Upper lobe of left lung (tissue), 6 donors: ENCODE measurements around the gene IKBKG. TPM values are rescaled to one million over a fixed set of nuclear protein-coding genes. Genes with fewer than 3 reads are reported as not detected.
A peak's percentile ranks its signal among the peaks of the same experiment; 100 is the strongest.

ENCODE experiments used
- ATAC-seq, 2 donors: fragments of 200-7000 bp; cut with Tn5 transposase; one replicate each; pipeline ENCODE4 v1.9.1; 2022; ENCODE audit warnings: mild to moderate bottlenecking in 2 of 2, moderate library complexity in 2 of 2; ENCODE audit not compliant: low FRiP score in 2 of 2
- DNase-seq, 2 donors: peaks; one replicate each; pipeline ENCODE4 v3.0.0-alpha.2; 2019 to 2020
- H3K27ac ChIP-seq, 4 donors: fragments of 200-600 bp; sonication (generic); one replicate each; pipeline ENCODE4 v1.5.1; 2016 to 2019
- H3K27me3 ChIP-seq, 4 donors: fragments of 200-600 bp; sonication (generic); one replicate each; pipeline ENCODE4 v1.5.1; 2017 to 2019
- H3K36me3 ChIP-seq, 4 donors: fragments of 200-600 bp; sonication (generic); one replicate each; pipeline ENCODE4 v1.5.1; 2016 to 2019
- H3K4me1 ChIP-seq, 4 donors: fragments of 200-600 bp; sonication (generic); one replicate each; pipeline ENCODE4 v1.5.1; 2018 to 2019
- H3K4me3 ChIP-seq, 4 donors: fragments of 200-600 bp; sonication (generic); one replicate each; pipeline ENCODE4 v1.5.1; 2017 to 2019; ENCODE audit warnings: mild to moderate bottlenecking in 2 of 4, moderate library complexity in 1 of 4
- H3K9me3 ChIP-seq, 4 donors: fragments of 200-600 bp; sonication (generic); one replicate each; pipeline ENCODE4 v1.5.1; 2018 to 2019
- EP300 ChIP-seq, 4 donors: sonication (generic); formaldehyde crosslinking; IDR thresholded peaks; one replicate each; pipeline ENCODE4 v1.5.1; 2017; ENCODE audit warnings: antibody characterized with exemption in 4 of 4, control low read depth in 2 of 4
- POLR2A ChIP-seq, 4 donors: fragments of 450-650 bp; IDR thresholded peaks; one replicate each; pipeline ENCODE4 v1.5.1; 2016 to 2017; ENCODE audit warnings: antibody characterized with exemption in 4 of 4, mild to moderate bottlenecking in 2 of 4
- POLR2AphosphoS5 ChIP-seq, 2 donors: sonication (generic); formaldehyde crosslinking; IDR thresholded peaks; one replicate each; pipeline ENCODE4 v1.5.1; 2017; ENCODE audit warnings: antibody characterized with exemption in 2 of 2
- WGBS, 2 donors: methylation state at CpG; one replicate each; pipeline ENCODE4 v1.1.5; 2017 to 2018; 5-methylcytosine and 5-hydroxymethylcytosine counted together
- total RNA-seq, 6 donors: library from RNA; depleted of rRNA in 4 of 6; stranded (reverse); fragments of >200 nt in 4 of 6; gene quantifications; one replicate each; pipeline versions ENCODE4 v1.1.0 to v1.2.1, GENCODE V29; 2016 to 2021
- TF ChIP-seq, protein P1 (sequence below), 6 experiments: fragments of 450-650 bp in 4 of 6; fragments of 200-600 bp in 2 of 6; sonication (generic) in 2 of 6; IDR thresholded peaks; one replicate each; pipeline ENCODE4 v1.5.1; 2016 to 2019; ENCODE audit warnings: antibody characterized with exemption in 6 of 6
- donor health status: DM: no; HTN: no; CAD: no; lungs with moderate emphysema.
- donor health status: DM: no; HTN: yes; CAD: no; lungs with severe emphysema.

The IKBKG gene
- total RNA-seq, 6 donors from 2014 or later = 11.1 to 46.3 (median 39.7) TPM

DNA sequence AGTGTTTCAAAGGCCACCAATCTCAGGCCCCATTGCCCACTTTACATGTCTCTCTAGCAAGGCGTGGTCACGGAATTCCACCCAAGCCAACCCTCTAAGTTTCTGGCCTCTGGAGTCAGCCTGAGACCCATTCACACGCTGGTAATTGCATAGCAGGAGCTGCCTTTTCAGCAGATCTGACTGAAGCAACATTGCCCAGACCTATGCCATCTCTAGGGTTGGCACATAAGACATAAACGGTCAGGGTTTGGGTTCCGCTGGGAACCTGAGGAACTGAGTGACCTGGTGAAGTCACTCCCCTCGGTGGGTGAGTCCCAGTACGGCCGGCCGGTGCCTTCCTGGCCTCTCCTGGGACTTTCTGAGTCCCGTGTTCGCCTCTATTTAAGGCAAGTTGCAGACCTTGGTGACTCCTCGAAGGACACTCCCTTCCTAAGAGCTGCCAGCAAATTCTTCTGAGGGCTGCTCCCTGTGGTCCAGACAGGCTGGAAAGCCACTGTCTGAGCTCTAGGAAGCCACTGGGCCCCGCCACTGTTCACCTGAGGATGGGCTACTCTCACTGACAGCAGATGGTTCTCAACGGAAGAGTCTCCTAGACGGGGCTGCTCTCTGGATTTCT lies 53.4 kb downstream of the IKBKG start:
- Histone ChIP-seq H3K27ac (no peak overlapping the region), H3K4me1 (no peaks in the 10 kb centered on the region), H3K36me3 (no peaks in the 10 kb centered on the region), H3K27me3 (no peaks in the 10 kb centered on the region), H3K4me3 (no peak overlapping the region), H3K9me3 (no peaks in the 10 kb centered on the region)
- DNase-seq (peak in 1 of 2 donors; percentile 21), ATAC-seq (no peak)
- TF ChIP-seq EP300 (IDR thresholded peaks at IDR 0.05) (no peak), POLR2AphosphoS5 (IDR thresholded peaks at IDR 0.05) (no peak), POLR2A (IDR thresholded peaks at IDR 0.05) (no peak)
- TF ChIP-seq, protein P1, sequence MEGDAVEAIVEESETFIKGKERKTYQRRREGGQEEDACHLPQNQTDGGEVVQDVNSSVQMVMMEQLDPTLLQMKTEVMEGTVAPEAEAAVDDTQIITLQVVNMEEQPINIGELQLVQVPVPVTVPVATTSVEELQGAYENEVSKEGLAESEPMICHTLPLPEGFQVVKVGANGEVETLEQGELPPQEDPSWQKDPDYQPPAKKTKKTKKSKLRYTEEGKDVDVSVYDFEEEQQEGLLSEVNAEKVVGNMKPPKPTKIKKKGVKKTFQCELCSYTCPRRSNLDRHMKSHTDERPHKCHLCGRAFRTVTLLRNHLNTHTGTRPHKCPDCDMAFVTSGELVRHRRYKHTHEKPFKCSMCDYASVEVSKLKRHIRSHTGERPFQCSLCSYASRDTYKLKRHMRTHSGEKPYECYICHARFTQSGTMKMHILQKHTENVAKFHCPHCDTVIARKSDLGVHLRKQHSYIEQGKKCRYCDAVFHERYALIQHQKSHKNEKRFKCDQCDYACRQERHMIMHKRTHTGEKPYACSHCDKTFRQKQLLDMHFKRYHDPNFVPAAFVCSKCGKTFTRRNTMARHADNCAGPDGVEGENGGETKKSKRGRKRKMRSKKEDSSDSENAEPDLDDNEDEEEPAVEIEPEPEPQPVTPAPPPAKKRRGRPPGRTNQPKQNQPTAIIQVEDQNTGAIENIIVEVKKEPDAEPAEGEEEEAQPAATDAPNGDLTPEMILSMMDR (IDR thresholded peaks at IDR 0.05) = no peak
- 82 to 91% methylated on average over 7 to 15 of the region's 15 CpGs for WGBS, 2 donors

DNA sequence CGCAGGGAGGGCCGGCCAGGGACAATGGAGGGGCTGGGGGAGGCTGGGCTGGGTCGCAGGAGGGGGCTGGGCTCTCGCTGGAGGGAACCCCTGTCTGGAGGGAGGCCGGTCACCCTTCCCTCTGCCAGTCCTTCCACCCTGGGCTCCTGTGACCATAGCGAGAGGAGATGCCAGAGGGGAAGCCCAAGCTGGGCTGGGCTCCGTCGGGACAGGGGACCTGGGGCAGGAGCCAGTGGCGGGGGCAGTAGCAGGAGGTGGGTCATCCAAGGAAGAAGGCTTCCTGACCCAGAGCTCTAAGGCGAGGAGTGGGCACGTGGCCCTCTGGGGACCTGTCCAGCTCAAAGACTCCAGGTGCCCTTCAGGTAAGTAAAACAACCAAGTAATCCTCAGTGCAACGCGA lies 54.8 kb downstream of the IKBKG start:
- TF ChIP-seq, protein P1 (IDR thresholded peaks at IDR 0.05) = no peak
- no peak for TF ChIP-seq EP300 (IDR thresholded peaks at IDR 0.05)
- TF ChIP-seq POLR2AphosphoS5 (IDR thresholded peaks at IDR 0.05) = no peak
- TF ChIP-seq POLR2A (IDR thresholded peaks at IDR 0.05) = no peak
- H3K4me3 ChIP-seq = no peak overlapping the region
- no peak overlapping the region for H3K27ac ChIP-seq
- no peaks in the 10 kb centered on the region for H3K9me3 ChIP-seq
- no peaks in the 10 kb centered on the region for H3K4me1 ChIP-seq
- ATAC-seq (no peak), DNase-seq (peak in 1 of 2 donors; percentile 18)
- 81 to 87% methylated on average over 4 to 13 of the region's 13 CpGs for WGBS, 2 donors
- no peaks in the 10 kb centered on the region for H3K36me3 ChIP-seq
- no peaks in the 10 kb centered on the region for H3K27me3 ChIP-seq

DNA sequence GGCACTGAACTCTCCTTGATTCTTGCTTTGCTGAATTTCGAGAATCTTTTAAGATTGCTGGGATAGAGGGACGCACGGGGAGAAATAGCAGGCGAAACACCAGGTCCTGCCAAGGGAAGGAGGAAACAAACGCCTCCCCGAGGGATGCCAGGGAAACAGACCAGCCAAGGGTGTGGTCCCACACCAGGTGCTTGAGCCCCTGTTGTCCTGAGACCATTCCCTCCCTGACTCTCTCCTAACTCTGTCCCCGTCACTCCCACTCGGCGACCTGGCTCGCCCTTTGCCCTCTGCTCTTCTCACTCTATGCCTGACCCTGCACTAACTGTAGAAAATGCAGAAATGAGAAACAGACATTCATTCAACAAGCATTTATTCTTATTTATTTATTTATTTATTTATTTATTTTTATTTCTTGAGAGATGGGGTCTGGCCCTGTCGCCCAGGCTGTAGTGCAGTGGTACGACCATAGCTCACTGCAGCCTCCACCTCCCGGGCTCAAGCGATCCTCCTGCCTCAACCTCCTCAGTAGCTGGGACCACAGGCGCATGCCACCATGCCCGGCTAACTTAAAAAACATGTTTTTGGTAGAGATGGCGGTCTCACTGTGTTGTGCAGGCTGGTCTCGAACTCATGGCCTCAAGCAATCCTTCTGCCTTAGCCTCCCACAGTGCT lies 55.5 kb downstream of the IKBKG start:
- no peak overlapping the region for H3K27ac ChIP-seq
- no peaks in the 10 kb centered on the region for H3K9me3 ChIP-seq
- H3K4me1 ChIP-seq = no peaks in the 10 kb centered on the region
- ATAC-seq (no peak), DNase-seq (no peak)
- no peaks in the 10 kb centered on the region for H3K36me3 ChIP-seq
- no peak overlapping the region for H3K4me3 ChIP-seq
- 87 to 93% methylated on average over 15 to 18 of the region's 18 CpGs for WGBS, 2 donors
- TF ChIP-seq, protein P1 (IDR thresholded peaks at IDR 0.05) = no peak
- TF ChIP-seq POLR2AphosphoS5 (IDR thresholded peaks at IDR 0.05) (no peak), EP300 (IDR thresholded peaks at IDR 0.05) (no peak)
- H3K27me3 ChIP-seq = no peaks in the 10 kb centered on the region

DNA sequence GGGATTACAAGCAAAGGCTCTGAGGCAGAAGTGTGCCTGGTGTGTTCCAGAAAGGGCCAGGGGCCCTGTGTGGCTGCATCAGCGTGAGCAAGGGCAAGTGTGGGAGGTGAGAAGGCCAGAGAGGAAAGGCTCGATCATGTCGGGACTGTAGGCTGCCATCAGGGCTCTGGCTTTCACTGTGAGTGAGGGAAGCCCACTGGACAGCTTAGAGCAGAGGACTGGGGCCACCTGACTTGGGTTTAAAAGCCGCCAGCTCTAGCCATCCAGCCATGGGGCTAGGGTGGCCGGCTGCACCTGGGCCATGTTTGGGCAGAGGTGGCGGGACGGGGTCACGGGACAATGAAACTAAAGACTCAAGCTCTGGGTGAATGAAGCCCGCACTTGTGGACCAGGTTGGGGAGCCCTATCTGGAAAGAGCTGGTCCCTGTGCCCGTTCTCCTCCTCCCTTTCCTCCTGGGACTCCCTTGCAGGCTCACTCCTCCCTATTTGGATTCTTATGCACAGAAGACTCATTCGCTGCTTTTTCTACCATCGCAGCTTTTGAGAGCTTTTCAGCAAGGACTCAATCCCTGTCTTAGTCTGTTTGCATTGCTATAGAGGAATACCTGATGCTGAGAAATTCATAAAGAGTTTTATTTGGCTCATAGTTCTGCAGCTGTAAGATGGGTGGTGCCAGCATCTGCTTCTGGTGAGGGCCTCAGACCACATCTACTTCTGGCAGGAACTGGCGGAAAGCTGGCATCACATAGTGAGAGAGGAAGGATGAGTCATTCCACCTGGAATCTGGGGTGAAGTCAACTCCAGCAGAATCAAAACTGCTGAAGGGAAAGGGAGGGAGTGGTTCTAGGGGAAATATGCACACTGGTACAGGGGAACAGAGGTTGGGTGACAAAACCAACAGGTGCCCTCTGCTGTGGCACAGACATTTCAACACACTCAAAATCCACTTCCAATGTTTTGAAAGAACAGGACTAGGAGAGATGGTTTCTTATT lies 56.3 kb downstream of the IKBKG start:
- Histone ChIP-seq H3K27ac (no peak overlapping the region), H3K36me3 (no peaks in the 10 kb centered on the region), H3K9me3 (no peaks in the 10 kb centered on the region), H3K4me1 (no peaks in the 10 kb centered on the region), H3K27me3 (no peaks in the 10 kb centered on the region), H3K4me3 (no peak overlapping the region)
- WGBS, 2 donors = 77 to 79% methylated on average over 6 to 13 of the region's 13 CpGs
- ATAC-seq = no peak
- DNase-seq = peak in 1 of 2 donors; percentile 17
- TF ChIP-seq POLR2AphosphoS5 (IDR thresholded peaks at IDR 0.05) (no peak), EP300 (IDR thresholded peaks at IDR 0.05) (no peak), POLR2A (IDR thresholded peaks at IDR 0.05) (no peak)
- TF ChIP-seq, protein P1 (IDR thresholded peaks at IDR 0.05) = no peak
